ENCODE measurements around the gene GPC5.

GRCh38 chr13:92224052-92224821, 825.8 kb downstream of the GPC5 start:
- TF ChIP-seq ZNF41 (CRISPR knock-in tag; conservative IDR thresholded peaks at IDR 0.05) (no peak), ZNF121 (CRISPR knock-in tag; conservative IDR thresholded peaks at IDR 0.05) (no peak), EZH2 (IDR thresholded peaks at IDR 0.05; ENCODE audit: borderline replicate concordance, low read depth, low read length) (no peak), FUS (optimal IDR thresholded peaks at IDR 0.05; ENCODE audit: low read depth, low read length) (no peak), ZNF3 (CRISPR knock-in tag; IDR thresholded peaks at IDR 0.05) (no peak)
